HK-2 (cell line): ENCODE results near the gene AACS.

ENCODE experiments used
- DNase-seq: peaks from one replicate; pipeline ENCODE4 v3.0.0-alpha.2; 2018; ENCODE audit not compliant: unreplicated experiment

AACS gene

GRCh38 chr12:125151284-125151683, 86.0 kb downstream of the AACS start:
- no peak for DNase-seq

GRCh38 chr12:125152463-125152862, 87.2 kb downstream of the AACS start:
- DNase-seq = no peak

- DNase-seq = no peak
Observed at GRCh38 chr12:125155366-125155765, 90.1 kb downstream of the AACS start.

- DNase-seq = no peak
Observed at GRCh38 chr12:125157177-125157576, 91.9 kb downstream of the AACS start.

- DNase-seq = no peak
Observed at GRCh38 chr12:125159702-125160101, 94.5 kb downstream of the AACS start.

- no peak for DNase-seq
Observed at GRCh38 chr12:125160281-125160955, 95.2 kb downstream of the AACS start.

- DNase-seq = no peak
Observed at GRCh38 chr12:125161712-125162022, 96.4 kb downstream of the AACS start.

- DNase-seq = no peak
Observed at GRCh38 chr12:125162489-125163028, 97.3 kb downstream of the AACS start.

GRCh38 chr12:125163148-125163547, 97.9 kb downstream of the AACS start:
- DNase-seq = no peak

- DNase-seq = no peak
Observed at GRCh38 chr12:125164541-125164940, 99.3 kb downstream of the AACS start.

GRCh38 chr12:125166041-125166440, 100.8 kb downstream of the AACS start:
- no peak for DNase-seq

GRCh38 chr12:125167658-125168057, 102.4 kb downstream of the AACS start:
- no peak for DNase-seq

GRCh38 chr12:125169451-125169850, 104.2 kb downstream of the AACS start:
- no peak for DNase-seq

GRCh38 chr12:125169870-125170269, 104.6 kb downstream of the AACS start:
- no peak for DNase-seq

- no peak for DNase-seq
Observed at GRCh38 chr12:125171267-125171666, 106.0 kb downstream of the AACS start.

- DNase-seq = no peak
Observed at GRCh38 chr12:125172231-125172850, 107.1 kb downstream of the AACS start.

GRCh38 chr12:125175576-125175975, 110.3 kb downstream of the AACS start:
- DNase-seq = no peak

GRCh38 chr12:125178222-125178621, 113.0 kb downstream of the AACS start:
- DNase-seq = no peak

GRCh38 chr12:125180144-125180543, 114.9 kb downstream of the AACS start:
- no peak for DNase-seq

- DNase-seq = no peak
Observed at GRCh38 chr12:125181107-125181506, 115.9 kb downstream of the AACS start.

GRCh38 chr12:125183187-125184067, 118.2 kb downstream of the AACS start:
- DNase-seq = peak; percentile 86

- DNase-seq = no peak
Observed at GRCh38 chr12:125184213-125184967, 119.2 kb downstream of the AACS start.
